GM12872 (cell line): ENCODE results near the gene SMIM38.

ENCODE experiments used
- CTCF ChIP-seq: IDR thresholded peaks from 3 replicates; pipeline ENCODE4 v1.5.1; 2011; ENCODE audit warnings: low read depth, mild to moderate bottlenecking, low read length, moderate library complexity; ENCODE audit not compliant: insufficient read depth

SMIM38 gene

GRCh38 chr11:69136471-69136870, 19.3 kb upstream of the SMIM38 start:
- no peak for TF ChIP-seq CTCF

GRCh38 chr11:69137151-69137844, 18.4 kb upstream of the SMIM38 start:
- TF ChIP-seq CTCF = no peak

- TF ChIP-seq CTCF = no peak
These were observed 17.5 kb upstream of the SMIM38 start for GRCh38 chr11:69138265-69138664.

- no peak for TF ChIP-seq CTCF
These were observed 15.1 kb upstream of the SMIM38 start for GRCh38 chr11:69140635-69141034.

- no peak for TF ChIP-seq CTCF
These were observed 14.0 kb upstream of the SMIM38 start for GRCh38 chr11:69141742-69142141.

- no peak for TF ChIP-seq CTCF
These were observed 12.8 kb upstream of the SMIM38 start for GRCh38 chr11:69142895-69143294.

GRCh38 chr11:69144316-69145049, 11.3 kb upstream of the SMIM38 start:
- no peak for TF ChIP-seq CTCF
